ENCODE measurements around the gene ARMC5.

DNA sequence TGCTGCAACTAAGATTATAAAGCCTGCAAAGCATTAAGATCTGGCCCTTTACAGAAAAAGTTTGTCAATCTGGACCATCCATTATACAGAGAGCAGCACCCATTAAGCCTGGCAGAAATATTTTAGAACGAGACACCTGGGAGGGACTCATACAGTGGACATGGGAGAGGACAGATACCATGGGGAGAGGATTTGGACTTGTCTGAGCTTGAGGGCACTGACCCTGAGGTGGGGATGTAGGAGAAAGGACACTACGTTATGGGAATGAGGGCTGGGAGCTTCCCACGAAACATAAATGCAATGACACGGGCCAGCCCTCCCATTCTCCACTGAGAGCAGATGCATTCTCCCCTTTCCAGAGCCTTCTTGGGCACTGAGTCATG lies 42.7 kb downstream of the ARMC5 start:
- TF ChIP-seq, protein P1, sequence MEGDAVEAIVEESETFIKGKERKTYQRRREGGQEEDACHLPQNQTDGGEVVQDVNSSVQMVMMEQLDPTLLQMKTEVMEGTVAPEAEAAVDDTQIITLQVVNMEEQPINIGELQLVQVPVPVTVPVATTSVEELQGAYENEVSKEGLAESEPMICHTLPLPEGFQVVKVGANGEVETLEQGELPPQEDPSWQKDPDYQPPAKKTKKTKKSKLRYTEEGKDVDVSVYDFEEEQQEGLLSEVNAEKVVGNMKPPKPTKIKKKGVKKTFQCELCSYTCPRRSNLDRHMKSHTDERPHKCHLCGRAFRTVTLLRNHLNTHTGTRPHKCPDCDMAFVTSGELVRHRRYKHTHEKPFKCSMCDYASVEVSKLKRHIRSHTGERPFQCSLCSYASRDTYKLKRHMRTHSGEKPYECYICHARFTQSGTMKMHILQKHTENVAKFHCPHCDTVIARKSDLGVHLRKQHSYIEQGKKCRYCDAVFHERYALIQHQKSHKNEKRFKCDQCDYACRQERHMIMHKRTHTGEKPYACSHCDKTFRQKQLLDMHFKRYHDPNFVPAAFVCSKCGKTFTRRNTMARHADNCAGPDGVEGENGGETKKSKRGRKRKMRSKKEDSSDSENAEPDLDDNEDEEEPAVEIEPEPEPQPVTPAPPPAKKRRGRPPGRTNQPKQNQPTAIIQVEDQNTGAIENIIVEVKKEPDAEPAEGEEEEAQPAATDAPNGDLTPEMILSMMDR (conservative IDR thresholded peaks at IDR 0.05), result no peak
- no peak for TF ChIP-seq ZFX (IDR thresholded peaks at IDR 0.05)
